ENCODE data around the gene ATL1.
A peak's percentile ranks its signal among the peaks of the same experiment; 100 is the strongest.

The ATL1 gene

DNA sequence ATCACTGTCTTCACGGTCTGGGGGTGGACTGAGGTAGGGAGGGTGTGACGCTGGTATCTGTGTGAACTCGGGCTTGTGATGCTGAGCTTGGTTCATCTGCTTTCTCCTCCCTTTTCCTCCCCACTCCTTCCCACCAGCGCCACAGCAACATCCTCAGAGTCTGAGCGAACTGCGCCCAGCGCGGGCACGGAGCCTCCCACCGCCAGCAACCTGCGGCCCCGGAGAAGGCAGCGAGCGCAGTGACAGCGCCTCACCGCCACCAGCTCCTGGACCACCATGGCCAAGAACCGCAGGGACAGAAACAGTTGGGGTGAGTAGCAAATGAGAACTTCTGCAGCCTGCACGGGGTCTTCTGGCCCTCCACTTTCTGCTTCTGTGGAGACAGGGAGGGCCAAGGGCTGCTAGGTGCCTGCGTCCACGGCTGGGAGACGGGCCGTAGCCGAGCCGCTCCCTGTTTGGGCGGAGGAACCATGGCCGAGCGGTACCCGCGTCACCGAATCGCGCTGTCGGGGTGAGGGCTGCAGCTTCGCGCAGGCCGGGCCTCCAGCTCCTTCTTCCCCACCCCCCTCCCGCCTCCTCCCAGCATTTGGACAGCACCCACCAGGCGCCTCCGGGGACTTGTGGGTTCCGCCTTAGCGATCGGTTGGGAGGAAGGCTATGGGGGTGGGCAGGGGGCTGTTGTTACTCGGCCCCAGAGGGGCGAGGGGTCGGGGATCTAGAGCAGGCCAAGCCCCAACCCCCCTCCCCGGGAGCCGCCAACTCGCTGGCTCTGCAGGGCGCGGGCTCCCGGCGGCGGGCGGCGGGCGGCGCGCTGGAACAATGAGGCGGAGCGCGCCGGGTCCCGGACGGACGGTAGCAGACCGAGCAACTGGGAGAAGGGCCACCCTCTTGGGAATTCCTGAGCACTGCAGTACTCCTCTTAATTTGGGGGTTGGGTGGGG is at the start of gene ATL1:
ATL1 (plus strand) TSS at position 156 of the 941 bp plus-strand sequence; CDS start at position 277, 121 bp downstream.
- DNase-seq, result peak; percentile 2

DNA sequence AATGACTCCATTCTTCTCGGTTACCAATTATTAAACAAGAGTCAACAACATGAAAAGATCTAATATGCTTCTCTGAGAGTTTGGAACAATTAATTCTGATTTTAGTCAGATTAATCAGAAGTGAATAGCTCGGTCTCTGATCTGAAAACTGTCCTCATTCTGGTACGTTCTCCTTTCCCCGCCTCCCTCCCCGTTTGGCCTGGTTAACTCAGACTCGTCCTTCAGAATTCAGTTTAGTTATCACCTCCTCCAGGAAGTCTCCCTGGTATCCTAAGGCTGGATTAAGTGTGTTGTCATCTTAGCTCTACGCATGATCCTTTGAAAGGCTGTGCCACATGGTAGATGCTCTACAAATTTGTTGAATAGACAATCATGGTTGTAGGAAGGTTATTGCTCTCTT is 49.8 kb upstream of the ATL1 start:
- DNase-seq, result no peak

DNA sequence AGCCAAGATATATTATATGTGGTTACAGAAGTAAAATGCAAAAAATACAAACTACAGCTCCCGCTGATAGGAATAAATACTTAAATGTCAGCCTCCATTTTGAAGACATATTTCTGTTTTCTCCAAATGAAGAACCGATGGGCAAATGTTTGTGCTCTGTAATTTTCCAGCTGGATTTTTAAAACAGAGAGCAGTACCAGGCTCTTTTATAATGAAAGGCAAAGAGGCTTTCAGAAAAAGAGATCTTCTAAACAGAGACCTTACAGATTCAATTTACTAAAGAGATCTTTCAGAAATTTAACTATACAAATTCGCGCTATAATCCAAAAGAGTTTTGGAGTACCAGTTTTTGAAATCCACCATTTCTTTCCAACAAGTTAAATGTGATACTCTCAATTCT is 47.5 kb upstream of the ATL1 start:
- no peak for DNase-seq

DNA sequence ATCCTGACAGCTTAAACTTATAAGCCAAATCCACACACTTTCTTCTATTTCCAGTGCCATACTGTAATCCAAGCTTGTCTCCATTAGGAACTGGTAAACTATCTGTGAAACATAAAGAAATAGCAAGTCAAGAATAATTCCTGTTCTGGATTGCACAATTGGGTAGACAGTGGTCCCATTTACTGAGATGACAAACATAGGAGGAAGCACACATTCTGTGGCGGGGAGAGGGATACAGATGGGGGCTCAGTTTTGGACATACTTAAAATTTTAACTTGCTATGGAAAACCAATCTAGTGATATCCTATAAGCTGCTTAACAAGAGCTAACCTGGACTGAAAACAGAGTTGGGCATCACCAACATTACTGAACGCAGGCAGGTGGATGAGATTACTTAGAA is 43.9 kb upstream of the ATL1 start:
- no peak for DNase-seq

DNA sequence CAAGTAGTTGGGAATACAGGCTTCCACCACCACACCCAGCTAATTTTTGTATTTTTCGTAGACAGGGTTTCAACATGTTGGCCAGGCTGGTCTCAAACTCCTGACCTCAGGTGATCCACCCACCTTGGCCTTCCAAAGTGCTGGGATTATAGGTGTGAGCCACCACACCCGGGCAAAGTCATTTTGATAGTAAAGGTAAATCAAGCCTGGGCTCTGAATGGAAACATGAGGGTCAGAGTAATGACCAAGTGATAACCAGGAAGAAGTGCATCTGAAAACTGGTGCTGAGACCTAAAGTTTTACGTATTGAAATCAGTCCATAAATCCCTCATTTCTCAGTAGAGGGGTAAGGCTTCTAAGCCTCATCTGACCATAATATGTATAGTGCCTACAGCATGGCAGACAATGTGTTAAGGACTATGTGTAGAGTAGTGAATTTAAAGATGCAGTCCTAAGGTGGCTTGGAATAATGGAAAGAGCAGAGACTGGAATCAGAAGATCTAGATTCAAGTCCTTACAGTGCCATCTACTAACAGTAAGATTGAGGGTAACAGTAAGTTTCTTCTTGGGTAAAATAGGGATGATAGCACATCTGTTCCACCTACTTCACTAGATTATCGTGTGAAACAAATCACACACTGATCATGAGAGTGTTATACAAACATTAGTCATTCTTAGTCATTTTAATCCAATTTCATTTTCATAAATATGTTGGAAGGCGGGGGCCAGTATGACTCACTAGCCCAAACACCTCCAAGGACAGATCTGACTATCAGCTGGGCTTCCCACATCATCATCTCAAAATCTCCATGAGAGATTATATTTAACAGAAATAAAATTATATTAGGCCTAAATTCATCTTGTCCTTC is 38.8 kb upstream of the ATL1 start:
- no peak for DNase-seq

DNA sequence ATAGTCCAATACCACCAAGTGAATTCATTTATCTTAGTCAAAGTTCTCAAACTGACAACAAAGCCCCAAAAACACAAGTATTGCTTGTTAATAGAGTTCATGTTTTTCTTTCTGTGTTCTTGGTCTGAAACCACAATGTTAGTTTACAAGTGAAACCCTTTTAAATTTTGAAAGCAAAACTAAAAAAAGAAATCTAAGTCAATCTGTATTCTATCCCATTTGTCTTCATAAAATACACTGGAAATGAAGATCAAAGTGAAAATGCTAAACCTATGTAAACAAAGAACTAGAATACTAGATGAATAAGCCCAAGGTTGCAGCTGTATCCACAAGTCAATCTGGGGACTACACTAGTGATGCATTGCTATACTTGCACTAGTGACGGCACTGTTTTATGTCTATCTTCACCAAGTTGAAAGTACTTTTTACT is 38.0 kb upstream of the ATL1 start:
- no peak for DNase-seq

DNA sequence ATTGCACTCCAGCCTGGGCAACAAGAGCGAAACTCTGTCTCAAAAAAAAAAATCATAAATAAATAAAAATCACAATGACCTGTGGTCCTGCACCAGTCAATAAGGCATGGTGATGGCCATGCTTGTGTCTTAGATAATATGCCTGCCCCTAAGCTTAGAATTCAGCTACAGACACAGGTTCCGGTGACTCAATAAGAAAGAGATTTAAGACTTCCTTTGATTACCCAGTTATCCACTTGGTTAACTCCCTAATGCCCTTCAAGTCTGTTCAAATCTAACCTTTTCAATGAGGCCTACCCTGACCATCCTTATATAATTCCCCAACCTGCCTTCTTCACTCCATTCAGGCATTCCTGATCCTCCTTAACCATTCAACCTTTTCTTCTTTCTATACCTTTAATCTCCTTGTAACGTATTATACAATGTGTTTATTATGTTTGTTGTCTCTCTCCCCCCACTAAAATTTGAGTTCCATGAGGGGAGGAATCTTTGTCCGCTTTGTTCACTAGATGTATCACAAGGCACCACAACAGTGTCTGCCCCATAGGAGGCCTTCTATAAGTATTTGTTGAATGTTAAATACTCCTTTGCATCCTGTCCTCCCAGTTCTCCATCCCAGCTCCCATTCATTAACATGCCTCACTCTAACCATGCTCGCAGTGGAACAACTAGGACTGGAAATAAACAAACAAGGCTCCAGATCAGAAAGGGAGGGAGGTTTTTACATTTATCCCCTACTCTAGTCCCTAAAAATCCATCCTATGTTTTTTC is 36.5 kb upstream of the ATL1 start:
- no peak for DNase-seq

DNA sequence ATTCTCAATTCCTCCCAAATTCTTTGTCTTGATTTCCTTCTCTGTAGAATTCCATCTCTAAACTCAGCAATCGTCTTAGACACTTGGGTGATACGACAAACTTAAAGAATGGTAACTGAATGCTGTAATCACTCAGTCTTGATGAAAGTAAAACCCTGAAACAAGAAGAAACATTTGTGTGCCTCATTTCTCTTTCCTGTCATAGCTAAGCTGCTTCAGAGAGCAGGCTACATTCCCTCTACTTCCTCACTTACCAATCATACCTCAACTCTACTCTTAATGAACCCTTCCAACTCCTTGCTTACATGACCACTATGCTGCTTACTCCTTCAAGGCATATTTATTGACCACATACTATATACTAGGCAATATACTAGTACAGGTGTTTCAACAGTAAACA is 35.9 kb upstream of the ATL1 start:
- no peak for DNase-seq

DNA sequence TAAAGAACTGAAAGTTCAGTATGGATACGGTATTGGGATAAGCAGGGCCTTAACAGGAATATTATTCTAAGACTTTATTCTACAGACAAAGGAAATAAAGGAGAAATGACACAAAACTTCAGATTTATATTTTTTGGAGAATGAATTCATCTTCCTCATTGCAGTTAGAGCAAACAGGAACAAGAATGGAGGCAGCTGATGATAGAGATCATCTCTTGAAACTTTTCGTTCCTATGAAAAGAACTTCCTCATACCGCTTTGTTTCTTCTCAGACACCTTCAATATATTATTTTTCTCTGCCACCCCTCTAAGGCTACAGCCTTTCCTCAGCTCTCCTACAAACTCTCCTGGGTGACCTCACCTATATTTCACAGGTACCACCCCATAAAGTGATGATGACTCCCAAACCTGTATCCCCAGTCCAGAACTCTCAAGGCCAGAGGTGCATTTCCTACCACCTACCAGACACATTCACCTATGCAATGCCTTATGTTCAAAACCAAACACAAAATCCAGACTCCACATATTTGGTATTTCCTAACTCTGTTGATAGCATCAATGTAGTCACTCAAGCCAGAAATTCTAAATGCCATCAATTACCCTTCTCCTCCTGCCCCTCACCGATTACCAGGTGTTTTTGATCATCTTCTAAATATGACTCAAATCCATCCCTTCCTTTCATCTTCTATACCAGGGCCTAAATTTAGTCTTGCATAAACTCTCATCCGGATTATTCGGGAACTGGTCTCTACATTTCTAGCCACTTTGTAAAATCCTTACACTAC is 35.0 kb upstream of the ATL1 start:
- peak; percentile 36 for DNase-seq

DNA sequence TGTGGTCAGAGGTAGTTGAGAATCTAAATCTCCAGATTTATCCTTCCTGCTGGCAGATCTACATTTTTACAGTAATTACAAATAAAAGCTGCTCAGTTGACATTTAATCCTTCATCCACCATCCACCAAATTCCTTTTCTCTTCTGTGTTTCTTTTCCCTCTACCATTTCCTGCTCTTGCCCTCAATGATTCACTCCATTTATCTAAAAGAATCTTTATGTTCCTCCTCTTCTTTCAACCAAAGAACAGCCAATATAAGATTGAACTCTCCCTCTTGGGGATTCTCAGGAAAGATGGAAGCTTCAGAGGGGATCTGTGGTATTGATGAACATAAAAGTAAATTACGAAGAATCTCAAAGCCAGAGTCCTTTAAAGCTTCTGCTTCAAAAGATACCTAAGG is 31.9 kb upstream of the ATL1 start:
- DNase-seq, result no peak

DNA sequence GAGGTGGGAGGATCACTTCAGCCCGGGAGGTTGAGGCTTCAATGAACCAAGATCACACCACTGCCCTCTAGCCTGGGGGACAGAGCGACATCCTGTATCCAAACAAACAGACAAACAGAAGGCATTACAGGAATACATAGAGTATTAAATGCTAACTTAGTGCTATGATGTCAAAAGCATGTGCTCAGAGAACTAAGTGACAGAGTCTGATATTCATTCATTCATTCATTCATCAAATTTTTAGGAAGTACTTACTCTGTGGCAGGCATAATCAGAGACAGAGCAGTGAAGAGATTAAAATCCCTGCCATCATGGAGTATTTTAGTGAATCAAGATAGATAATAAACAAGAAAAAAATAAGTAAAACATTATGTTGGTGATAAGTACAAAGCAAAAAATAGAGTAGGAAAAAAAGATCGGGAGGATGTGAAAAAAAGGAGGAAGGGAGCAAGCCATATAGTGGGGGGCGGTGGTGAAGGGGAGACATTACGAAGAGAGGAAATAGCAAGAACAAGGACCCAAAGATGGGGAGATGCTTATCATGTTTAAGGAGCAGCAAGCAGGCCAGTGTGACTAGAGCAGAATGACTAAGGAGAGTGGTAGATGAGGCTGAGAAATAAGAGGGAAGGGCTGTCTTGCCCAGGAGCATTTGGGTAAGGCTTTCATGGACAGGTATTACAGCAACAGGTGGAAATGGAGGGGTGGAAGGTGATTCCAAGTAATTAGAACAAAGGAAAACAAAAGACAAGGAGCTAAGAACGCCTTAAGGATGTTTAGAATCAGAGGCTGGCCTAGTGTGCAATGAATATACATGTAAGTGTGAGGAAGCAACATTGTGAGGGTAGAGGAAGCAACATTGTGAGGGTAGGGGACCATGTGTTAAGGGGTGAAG is 30.4 kb upstream of the ATL1 start:
- DNase-seq, result peak; percentile 4

DNA sequence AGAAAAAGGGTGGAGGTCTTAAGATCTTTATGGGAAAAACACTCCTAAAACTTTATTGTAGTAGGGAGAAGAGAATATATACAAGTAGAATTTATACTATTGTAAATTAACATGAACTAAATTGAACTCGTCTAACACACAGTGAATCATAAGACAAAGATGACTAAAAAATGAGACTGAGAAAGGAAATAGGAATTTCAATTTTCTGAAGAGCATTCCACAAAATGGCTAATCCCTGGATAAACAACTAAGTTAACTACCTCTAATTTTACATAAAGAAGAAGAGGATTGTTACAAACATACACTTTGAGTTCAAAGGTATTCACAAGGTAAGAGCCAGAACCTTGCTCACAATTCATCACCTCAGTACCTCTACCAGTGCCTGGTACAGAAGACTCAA is 29.6 kb upstream of the ATL1 start:
- no peak for DNase-seq

DNA sequence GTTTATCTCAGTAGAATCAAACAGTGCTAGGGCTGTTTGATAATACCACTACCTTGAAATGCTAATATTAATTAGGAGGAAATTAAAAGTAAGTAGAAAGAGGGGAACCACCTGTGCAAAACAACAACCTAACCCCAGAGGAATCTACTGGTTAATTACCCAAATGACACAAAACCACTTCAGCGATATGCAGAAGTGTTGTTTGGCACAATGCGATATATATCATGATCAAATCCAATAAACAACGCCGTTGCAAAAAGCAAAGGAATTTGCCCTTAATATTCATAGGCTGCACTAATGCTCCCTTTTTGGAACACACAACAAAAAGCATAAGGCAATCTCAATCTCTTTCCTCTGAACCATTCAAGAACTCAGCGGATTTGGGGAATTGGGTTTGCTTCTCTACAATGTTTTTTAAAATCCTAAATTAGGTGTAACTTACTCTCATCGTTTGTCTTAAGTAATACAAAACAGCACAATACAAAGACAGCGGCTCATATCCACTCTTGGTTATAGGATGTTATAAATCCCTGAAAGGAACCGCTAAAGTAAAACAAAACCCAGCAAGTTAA is 29.1 kb upstream of the ATL1 start:
- no peak for DNase-seq

DNA sequence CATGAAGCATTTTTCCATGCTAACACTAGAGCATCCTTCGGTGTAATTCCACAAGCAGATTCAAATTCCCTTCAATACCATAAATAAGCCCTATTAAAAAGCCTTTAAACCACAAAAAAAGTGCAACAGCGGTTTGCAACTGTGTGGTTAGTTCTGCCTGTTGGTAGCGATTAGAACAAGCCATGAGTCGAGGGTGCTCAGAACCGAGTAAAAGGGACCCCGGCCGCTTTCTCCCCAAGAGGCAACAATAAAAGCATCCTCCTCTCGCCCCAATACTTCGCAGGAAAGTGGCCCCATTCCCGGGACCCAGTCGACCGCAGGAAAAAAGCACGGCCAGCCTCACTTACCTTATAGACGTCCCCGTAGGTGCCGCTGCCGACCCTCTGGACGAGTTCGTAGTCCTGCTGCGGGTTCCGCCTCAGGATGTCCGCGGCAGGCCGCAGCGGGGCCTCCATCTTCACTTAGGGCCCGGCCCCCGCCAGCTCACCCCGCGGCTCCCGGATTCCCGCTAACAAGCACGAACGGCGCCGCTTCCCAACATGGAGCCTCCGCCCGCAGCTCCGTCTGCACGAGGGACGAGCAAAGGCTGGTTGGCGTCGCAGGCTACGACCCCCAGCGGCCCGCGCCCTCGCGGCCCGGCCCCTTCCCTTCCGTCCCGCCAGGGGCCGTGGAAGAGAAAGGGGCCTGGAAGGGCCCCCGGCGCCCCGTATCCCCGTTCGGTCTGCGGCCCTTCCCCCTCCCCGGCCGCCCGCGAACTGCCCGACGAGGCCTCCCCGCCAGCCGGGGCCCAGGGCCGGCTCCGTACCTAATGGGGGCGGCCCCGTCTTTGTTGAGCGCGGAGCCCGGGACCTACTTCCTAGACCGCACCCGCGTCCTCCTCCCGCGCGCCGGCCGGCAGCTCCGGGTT is 28.1 kb upstream of the ATL1 start:
- DNase-seq, result peak; percentile 55

DNA sequence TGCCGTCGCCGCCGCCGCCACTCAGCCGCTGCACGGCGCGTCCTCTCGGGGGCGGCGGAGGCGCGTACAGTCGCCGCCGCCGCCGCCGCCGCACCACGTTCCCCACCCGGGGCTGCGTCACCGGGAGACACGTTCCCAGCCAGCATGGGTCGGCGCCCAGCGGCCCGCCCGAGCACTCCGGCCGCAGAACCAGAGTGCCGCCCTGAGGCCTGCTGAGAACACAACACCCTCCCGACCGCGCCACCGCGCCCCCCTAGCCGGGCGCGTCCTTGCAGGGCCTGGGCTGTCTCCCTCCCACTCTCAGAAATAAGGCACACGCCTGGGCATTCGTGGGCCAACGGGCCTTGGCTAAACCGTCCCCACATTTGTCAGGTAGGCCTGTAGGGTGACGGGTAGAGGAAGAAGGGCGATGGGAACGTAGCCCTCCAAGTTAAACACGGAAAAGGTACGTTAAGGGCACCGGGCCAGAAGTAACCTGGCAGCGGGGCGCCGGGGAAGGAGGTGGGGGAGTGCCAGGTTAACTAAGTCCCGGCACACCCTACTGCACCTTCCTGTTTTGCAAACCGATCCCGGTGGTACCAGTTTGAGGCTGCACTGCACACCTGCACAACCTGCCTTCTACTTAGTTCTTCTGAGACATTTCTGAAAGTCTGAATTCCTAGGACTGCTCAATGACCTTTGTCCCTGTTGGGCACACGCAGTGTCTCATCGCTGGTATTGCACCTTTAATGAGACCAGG is 27.3 kb upstream of the ATL1 start, which contains the start of gene MAP4K5:
MAP4K5 (minus strand) TSS at position 68 of the 739 bp plus-strand sequence. CDS start 520 bp downstream, outside the sequence.
- peak; percentile 87 for DNase-seq

DNA sequence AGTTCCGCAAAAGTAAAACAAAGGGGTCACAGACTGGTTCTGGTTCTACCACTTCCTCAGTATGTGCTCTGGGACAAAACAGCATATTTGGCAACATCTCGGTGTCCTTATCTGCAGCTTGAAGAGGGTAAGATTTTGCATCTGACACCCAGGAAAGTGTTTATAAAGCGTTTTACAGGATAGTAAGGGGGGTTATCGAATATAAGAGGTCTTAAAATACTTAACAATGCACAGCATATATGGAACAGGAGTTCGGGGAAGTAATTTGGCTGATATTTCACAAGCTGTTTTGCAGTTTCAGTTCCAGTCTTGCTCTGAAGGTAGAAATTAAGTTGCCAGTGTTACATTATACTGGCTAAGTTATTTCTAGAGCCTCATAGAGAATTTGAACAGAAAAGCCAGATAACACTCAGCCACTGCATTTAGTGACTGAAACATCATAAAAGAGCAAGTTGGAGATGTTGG is 26.7 kb upstream of the ATL1 start:
- DNase-seq, result peak; percentile 66

DNA sequence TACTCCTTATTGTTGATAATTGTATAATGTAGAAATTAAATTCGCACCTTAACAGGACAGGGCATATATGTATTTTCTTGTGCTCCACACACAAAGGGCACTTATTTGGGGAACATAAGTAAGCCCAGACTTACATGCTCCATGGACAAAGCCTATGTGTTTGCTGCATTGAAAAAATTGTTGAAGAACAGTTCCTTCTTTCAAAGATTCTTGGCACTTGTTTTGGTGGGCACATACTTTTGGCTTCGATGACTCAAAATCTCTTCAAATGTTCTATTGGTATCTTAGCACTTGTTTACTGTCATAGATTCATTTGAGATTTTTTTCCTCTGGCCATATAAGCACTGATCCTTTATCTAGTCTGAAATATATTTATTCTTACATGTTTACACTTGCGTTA is 26.1 kb upstream of the ATL1 start:
- no peak for DNase-seq

DNA sequence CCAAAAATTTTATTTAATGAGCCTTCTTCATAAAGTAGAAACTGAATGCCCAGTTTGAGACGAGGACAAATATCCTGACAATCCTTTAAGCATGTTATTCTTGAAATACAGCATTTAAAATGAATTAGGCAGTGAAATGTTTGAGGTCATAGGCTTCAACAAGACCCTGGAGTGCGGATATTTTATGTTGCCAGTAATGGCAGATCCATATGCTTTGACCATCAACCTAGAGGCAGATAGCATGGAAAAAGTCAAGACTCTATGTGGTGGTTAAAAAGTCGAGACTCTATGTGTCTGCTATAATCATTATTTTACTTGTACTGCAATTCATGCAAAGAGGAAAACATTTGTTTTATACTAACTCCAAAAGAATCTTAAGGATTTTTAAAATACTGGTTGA is 25.5 kb upstream of the ATL1 start:
- no peak for DNase-seq

DNA sequence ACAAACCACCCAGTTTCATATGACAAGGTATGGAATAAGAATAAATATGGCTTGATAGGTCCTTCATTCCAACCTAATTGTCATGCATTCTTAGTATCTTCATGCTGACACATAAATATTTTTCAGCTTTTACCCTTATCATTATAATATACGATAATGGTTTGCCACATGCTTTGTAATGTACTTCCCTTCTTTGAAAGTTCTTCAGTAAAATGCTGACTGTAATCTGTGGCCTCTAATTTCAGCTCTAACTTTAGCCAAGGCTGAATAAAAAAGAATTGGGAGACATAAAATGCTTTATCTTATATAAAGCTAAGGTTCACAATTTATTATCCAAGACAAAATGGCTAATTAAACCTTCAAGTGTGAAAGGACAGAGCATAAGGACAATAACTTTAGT is 24.9 kb upstream of the ATL1 start:
- DNase-seq, result peak; percentile 45

Measured in OCI-M1 (cell line).